ENCODE measurements around the gene ARMC5. TPM values are rescaled to one million over a fixed set of nuclear protein-coding genes. Genes with fewer than 3 reads are reported as not detected.

ARMC5 gene
- total and polyA plus RNA-seq, 9 of the 15 experiments (the other 6 are each of a cell fraction or from before 2014, with no cell fraction given) = 0.11 to 13.5 (median 2.1) TPM

DNA sequence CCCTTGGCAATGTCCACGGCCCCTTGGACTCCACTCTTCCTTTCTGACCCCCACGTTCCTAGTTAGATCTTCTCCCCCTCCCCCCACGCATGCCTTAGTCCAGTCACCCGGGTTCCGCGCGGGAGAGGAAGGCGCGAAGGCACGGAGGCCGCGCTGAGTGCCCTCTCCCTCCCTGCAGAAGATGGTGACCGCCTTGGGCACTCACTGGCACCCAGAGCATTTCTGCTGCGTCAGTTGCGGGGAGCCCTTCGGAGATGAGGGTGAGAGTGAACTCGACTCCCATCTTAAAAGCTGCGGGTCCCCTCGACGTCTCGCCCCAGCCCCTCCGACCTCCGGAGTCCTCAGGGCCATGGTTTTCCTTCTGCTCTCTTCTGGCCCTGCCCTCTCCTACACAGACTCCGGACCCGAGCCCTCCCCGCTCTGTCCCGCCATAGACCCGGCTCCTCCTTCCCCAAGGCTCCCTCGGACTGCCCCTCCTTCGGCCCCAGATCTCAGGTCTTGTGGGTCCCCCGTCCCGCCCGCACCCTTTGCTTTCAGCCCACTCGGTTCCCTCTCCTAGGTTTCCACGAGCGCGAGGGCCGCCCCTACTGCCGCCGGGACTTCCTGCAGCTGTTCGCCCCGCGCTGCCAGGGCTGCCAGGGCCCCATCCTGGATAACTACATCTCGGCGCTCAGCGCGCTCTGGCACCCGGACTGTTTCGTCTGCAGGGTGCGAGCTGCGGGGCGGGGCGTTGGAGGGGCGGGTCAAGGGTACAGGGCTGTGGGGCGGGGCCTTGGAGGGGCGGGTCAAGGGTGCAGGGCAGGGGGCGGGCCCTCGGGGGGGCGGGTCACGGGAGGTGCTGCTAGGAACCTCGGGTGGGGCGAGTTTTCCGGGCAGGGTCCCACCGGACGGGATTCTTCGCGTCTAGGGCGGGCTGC, 17.3 kb downstream of the ARMC5 start (continued):
- TF ChIP-seq, protein P1, sequence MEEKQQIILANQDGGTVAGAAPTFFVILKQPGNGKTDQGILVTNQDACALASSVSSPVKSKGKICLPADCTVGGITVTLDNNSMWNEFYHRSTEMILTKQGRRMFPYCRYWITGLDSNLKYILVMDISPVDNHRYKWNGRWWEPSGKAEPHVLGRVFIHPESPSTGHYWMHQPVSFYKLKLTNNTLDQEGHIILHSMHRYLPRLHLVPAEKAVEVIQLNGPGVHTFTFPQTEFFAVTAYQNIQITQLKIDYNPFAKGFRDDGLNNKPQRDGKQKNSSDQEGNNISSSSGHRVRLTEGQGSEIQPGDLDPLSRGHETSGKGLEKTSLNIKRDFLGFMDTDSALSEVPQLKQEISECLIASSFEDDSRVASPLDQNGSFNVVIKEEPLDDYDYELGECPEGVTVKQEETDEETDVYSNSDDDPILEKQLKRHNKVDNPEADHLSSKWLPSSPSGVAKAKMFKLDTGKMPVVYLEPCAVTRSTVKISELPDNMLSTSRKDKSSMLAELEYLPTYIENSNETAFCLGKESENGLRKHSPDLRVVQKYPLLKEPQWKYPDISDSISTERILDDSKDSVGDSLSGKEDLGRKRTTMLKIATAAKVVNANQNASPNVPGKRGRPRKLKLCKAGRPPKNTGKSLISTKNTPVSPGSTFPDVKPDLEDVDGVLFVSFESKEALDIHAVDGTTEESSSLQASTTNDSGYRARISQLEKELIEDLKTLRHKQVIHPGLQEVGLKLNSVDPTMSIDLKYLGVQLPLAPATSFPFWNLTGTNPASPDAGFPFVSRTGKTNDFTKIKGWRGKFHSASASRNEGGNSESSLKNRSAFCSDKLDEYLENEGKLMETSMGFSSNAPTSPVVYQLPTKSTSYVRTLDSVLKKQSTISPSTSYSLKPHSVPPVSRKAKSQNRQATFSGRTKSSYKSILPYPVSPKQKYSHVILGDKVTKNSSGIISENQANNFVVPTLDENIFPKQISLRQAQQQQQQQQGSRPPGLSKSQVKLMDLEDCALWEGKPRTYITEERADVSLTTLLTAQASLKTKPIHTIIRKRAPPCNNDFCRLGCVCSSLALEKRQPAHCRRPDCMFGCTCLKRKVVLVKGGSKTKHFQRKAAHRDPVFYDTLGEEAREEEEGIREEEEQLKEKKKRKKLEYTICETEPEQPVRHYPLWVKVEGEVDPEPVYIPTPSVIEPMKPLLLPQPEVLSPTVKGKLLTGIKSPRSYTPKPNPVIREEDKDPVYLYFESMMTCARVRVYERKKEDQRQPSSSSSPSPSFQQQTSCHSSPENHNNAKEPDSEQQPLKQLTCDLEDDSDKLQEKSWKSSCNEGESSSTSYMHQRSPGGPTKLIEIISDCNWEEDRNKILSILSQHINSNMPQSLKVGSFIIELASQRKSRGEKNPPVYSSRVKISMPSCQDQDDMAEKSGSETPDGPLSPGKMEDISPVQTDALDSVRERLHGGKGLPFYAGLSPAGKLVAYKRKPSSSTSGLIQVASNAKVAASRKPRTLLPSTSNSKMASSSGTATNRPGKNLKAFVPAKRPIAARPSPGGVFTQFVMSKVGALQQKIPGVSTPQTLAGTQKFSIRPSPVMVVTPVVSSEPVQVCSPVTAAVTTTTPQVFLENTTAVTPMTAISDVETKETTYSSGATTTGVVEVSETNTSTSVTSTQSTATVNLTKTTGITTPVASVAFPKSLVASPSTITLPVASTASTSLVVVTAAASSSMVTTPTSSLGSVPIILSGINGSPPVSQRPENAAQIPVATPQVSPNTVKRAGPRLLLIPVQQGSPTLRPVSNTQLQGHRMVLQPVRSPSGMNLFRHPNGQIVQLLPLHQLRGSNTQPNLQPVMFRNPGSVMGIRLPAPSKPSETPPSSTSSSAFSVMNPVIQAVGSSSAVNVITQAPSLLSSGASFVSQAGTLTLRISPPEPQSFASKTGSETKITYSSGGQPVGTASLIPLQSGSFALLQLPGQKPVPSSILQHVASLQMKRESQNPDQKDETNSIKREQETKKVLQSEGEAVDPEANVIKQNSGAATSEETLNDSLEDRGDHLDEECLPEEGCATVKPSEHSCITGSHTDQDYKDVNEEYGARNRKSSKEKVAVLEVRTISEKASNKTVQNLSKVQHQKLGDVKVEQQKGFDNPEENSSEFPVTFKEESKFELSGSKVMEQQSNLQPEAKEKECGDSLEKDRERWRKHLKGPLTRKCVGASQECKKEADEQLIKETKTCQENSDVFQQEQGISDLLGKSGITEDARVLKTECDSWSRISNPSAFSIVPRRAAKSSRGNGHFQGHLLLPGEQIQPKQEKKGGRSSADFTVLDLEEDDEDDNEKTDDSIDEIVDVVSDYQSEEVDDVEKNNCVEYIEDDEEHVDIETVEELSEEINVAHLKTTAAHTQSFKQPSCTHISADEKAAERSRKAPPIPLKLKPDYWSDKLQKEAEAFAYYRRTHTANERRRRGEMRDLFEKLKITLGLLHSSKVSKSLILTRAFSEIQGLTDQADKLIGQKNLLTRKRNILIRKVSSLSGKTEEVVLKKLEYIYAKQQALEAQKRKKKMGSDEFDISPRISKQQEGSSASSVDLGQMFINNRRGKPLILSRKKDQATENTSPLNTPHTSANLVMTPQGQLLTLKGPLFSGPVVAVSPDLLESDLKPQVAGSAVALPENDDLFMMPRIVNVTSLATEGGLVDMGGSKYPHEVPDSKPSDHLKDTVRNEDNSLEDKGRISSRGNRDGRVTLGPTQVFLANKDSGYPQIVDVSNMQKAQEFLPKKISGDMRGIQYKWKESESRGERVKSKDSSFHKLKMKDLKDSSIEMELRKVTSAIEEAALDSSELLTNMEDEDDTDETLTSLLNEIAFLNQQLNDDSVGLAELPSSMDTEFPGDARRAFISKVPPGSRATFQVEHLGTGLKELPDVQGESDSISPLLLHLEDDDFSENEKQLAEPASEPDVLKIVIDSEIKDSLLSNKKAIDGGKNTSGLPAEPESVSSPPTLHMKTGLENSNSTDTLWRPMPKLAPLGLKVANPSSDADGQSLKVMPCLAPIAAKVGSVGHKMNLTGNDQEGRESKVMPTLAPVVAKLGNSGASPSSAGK (IDR thresholded peaks at IDR 0.05) = peak; percentile 88
- TF ChIP-seq, protein P2, sequence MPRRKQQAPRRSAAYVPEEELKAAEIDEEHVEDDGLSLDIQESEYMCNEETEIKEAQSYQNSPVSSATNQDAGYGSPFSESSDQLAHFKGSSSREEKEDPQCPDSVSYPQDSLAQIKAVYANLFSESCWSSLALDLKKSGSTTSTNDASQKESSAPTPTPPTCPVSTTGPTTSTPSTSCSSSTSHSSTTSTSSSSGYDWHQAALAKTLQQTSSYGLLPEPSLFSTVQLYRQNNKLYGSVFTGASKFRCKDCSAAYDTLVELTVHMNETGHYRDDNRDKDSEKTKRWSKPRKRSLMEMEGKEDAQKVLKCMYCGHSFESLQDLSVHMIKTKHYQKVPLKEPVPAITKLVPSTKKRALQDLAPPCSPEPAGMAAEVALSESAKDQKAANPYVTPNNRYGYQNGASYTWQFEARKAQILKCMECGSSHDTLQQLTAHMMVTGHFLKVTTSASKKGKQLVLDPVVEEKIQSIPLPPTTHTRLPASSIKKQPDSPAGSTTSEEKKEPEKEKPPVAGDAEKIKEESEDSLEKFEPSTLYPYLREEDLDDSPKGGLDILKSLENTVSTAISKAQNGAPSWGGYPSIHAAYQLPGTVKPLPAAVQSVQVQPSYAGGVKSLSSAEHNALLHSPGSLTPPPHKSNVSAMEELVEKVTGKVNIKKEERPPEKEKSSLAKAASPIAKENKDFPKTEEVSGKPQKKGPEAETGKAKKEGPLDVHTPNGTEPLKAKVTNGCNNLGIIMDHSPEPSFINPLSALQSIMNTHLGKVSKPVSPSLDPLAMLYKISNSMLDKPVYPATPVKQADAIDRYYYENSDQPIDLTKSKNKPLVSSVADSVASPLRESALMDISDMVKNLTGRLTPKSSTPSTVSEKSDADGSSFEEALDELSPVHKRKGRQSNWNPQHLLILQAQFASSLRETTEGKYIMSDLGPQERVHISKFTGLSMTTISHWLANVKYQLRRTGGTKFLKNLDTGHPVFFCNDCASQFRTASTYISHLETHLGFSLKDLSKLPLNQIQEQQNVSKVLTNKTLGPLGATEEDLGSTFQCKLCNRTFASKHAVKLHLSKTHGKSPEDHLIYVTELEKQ (CRISPR knock-in tag; IDR thresholded peaks at IDR 0.05) = no peak
- no peak for TF ChIP-seq TARDBP (IDR thresholded peaks at IDR 0.05)
- peak; percentile 71 for TF ChIP-seq POLR2G (IDR thresholded peaks at IDR 0.05; ENCODE audit: low read depth, low read length)
- TF ChIP-seq, protein P3, sequence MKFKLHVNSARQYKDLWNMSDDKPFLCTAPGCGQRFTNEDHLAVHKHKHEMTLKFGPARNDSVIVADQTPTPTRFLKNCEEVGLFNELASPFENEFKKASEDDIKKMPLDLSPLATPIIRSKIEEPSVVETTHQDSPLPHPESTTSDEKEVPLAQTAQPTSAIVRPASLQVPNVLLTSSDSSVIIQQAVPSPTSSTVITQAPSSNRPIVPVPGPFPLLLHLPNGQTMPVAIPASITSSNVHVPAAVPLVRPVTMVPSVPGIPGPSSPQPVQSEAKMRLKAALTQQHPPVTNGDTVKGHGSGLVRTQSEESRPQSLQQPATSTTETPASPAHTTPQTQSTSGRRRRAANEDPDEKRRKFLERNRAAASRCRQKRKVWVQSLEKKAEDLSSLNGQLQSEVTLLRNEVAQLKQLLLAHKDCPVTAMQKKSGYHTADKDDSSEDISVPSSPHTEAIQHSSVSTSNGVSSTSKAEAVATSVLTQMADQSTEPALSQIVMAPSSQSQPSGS (CRISPR knock-in tag; IDR thresholded peaks at IDR 0.05) = no peak
- TF ChIP-seq GABPB2 (CRISPR knock-in tag; conservative IDR thresholded peaks at IDR 0.05) = no peak
- TF ChIP-seq HNRNPUL1 (IDR thresholded peaks at IDR 0.05; ENCODE audit: low read length) = no peak
- no peak for TF ChIP-seq SMARCA5 (IDR thresholded peaks at IDR 0.05)
